Measurements from ENCODE around the gene FAM20A. TPM values are rescaled to one million over a fixed set of nuclear protein-coding genes. Genes with fewer than 3 reads are reported as not detected.

Gene FAM20A
- total RNA-seq, 2 experiments from 2014 or later, result not detected

DNA sequence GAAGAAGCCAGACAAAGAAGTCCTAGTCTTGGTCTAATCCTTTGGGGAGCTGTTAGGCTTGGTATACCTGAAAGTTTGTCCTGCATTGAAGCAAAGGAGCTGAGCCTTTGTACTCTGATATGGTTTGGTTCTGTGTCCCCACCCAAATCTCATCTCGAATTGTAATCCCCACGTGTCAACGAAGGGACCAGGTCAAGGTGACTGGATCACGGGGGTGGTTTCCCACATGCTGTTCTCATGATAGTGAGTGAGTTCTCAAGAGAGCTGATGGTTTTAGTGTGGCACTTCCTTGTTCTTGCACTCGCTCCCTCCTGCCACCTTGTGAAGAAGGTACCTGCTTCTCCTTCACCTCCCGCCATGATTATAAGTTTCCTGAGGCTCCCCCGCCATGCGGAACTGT is 33.6 kb downstream of the FAM20A start:
- intact Hi-C loops (cut with micrococcal nuclease), result no loop called here
- ChIA-PET POLR2A (no interaction called here), CTCF (no interaction called here)
- Mint-ChIP-seq H3K27ac (no peak overlapping the region), H3K27me3 (peaks cover 3% of the 10 kb centered on the region), H3K36me3 (no peaks in the 10 kb centered on the region), H3K4me1 (ENCODE audit: low read depth) (no peaks in the 10 kb centered on the region), H3K4me3 (no peak overlapping the region), H3K9me3 (no peaks in the 10 kb centered on the region)
- no peak for DNase-seq

DNA sequence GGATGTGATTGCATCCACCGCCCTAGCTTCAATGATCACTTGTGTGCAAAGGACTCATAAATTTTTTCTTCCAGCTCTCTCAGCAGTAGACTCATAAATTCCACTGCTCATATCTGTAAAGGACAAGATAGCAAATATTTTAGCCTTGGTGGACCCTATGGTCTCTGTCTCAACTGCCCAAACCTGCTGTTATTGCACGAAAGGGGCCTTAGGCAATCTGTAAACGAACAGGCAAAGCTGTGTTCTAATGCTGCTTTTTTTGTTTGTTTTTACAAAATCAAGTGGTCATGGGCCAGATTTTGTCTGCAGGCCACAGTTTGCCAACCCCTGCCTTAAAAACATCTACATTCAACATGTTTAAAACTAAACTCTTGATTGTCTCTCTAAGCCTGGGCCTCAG is 34.1 kb downstream of the FAM20A start:
- Mint-ChIP-seq H3K9me3 (no peaks in the 10 kb centered on the region), H3K4me3 (no peak overlapping the region), H3K36me3 (no peaks in the 10 kb centered on the region), H3K27ac (no peak overlapping the region), H3K27me3 (peaks cover 3% of the 10 kb centered on the region), H3K4me1 (ENCODE audit: low read depth) (no peaks in the 10 kb centered on the region)
- intact Hi-C loops (cut with micrococcal nuclease), result no loop called here
- ChIA-PET CTCF (interaction anchor here (1.3 kb wide), 1 partner anchor 47 kb away, joined by 3 read pairs; no protein-coding TSS in a partner anchor), POLR2A (no interaction called here)
- no peak for DNase-seq

DNA sequence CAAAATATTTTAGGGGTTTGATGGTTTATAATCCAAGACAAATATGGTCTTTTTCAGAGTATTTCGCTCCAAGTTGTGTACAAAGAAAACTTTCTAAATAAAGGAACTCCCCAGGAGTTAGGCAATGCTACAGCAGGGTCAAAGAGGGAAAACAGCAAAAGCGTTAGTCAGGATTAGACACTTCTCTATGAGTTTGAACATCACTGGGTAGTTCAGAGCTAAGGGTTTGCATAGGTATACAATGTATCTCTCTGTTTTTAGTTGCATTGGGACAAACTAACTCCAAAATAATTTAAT is 34.8 kb downstream of the FAM20A start:
- Mint-ChIP-seq H3K4me1 (ENCODE audit: low read depth) (no peaks in the 10 kb centered on the region), H3K9me3 (no peaks in the 10 kb centered on the region), H3K4me3 (no peak overlapping the region), H3K27ac (no peak overlapping the region), H3K36me3 (no peaks in the 10 kb centered on the region), H3K27me3 (peaks cover 3% of the 10 kb centered on the region)
- ChIA-PET POLR2A (no interaction called here), CTCF (interaction anchor here (1.3 kb wide), 1 partner anchor 48 kb away, joined by 3 read pairs; no protein-coding TSS in a partner anchor)
- intact Hi-C loops (cut with micrococcal nuclease), result no loop called here
- DNase-seq, result no peak

- ChIA-PET POLR2A (no interaction called here), CTCF (interaction anchor here (1.3 kb wide), 1 partner anchor 49 kb away, joined by 3 read pairs; no protein-coding TSS in a partner anchor)
- no peaks in the 10 kb centered on the region for H3K36me3 Mint-ChIP-seq
- no peaks in the 10 kb centered on the region for H3K4me1 Mint-ChIP-seq (ENCODE audit: low read depth)
- no peaks in the 10 kb centered on the region for H3K9me3 Mint-ChIP-seq
- H3K4me3 Mint-ChIP-seq, result no peak overlapping the region
- no peak overlapping the region for H3K27ac Mint-ChIP-seq
- DNase-seq, result no peak
- peaks cover 3% of the 10 kb centered on the region for H3K27me3 Mint-ChIP-seq
- intact Hi-C loops (cut with micrococcal nuclease), result no loop called here
These were observed 35.3 kb downstream of the FAM20A start for GRCh38 chr17:68565661-68566441.

DNA sequence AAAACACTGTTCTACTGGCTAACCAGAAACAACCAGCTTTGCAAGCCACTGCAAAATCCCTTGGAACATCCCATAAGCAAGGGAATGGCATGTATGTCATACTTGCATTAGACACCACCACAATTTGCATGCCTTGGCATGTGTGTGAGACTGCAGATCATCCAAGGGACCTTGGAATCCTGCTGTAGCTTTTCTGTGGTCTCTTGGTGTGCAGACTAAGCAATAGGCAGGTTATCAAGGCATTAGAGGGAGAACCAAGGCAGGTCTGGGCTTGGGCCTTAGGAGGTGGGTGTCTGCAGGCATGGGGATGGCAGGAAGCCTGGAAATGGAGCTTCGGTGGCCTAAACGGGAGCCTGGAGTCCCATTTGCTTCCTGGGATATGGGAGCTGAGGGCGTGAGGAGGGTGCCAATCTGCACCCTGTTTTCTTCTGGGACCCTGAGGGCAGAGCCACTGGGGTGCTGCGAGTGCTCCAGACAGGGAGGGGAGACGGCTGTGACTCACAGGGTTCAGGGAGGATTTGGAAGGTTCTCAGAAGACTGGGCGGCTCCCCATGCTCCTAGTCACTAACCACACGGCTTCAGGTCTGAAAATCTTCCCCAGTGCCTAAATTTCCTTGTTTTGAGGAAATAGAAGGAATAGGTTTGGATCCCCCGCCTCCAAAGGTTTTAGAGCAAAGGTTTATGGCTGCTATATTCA is 36.6 kb downstream of the FAM20A start:
- H3K4me1 Mint-ChIP-seq (ENCODE audit: low read depth), result no peaks in the 10 kb centered on the region
- CTCF ChIA-PET, result interaction anchor here (0.6 kb wide), 1 partner anchor 104 kb away, joined by 3 read pairs; no protein-coding TSS in a partner anchor
- no peak overlapping the region for H3K27ac Mint-ChIP-seq
- H3K27me3 Mint-ChIP-seq, result peaks cover 3% of the 10 kb centered on the region
- no peaks in the 10 kb centered on the region for H3K36me3 Mint-ChIP-seq
- intact Hi-C loops (cut with micrococcal nuclease), result no loop called here
- no peaks in the 10 kb centered on the region for H3K9me3 Mint-ChIP-seq
- no peak overlapping the region for H3K4me3 Mint-ChIP-seq
- POLR2A ChIA-PET, result no interaction called here
- no peak for DNase-seq

DNA sequence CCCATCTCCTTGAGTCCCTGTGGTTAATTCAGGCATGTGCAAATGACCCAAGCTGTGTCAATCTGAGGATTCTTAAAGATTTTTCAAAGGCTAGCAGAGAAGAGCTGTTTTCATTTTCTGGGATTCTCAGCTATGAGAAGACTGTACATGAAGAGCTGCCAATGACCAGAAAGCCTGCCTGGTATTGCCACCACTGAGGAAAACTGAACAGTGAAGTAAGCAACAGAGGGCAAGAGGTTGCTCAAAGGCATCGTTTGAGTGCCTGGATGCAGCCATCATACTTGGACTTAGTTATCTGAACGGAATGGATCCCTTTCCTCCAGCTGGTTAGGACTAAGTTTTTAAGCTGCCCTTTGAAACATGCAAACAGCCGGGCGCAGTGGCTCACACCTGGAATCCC is 38.4 kb downstream of the FAM20A start:
- ChIA-PET POLR2A (no interaction called here), CTCF (no interaction called here)
- no peak overlapping the region for H3K4me3 Mint-ChIP-seq
- H3K9me3 Mint-ChIP-seq, result no peaks in the 10 kb centered on the region
- no peak overlapping the region for H3K27ac Mint-ChIP-seq
- no peak for DNase-seq
- peaks cover 3% of the 10 kb centered on the region for H3K27me3 Mint-ChIP-seq
- no peaks in the 10 kb centered on the region for H3K36me3 Mint-ChIP-seq
- H3K4me1 Mint-ChIP-seq (ENCODE audit: low read depth), result no peaks in the 10 kb centered on the region
- intact Hi-C loops (cut with micrococcal nuclease), result no loop called here

GRCh38 chr17:68560966-68561720 is 40.0 kb downstream of the FAM20A start:
- H3K27ac Mint-ChIP-seq, result no peak overlapping the region
- ChIA-PET CTCF (no interaction called here), POLR2A (no interaction called here)
- peaks cover 2% of the 10 kb centered on the region for H3K36me3 Mint-ChIP-seq
- DNase-seq, result no peak
- no peaks in the 10 kb centered on the region for H3K4me1 Mint-ChIP-seq (ENCODE audit: low read depth)
- H3K9me3 Mint-ChIP-seq, result no peaks in the 10 kb centered on the region
- intact Hi-C loops (cut with micrococcal nuclease), result no loop called here
- H3K27me3 Mint-ChIP-seq, result peaks cover 3% of the 10 kb centered on the region
- H3K4me3 Mint-ChIP-seq, result no peak overlapping the region

GRCh38 chr17:68559316-68559715 is 41.9 kb downstream of the FAM20A start:
- no peak for DNase-seq
- Mint-ChIP-seq H3K4me1 (ENCODE audit: low read depth) (no peaks in the 10 kb centered on the region), H3K9me3 (no peaks in the 10 kb centered on the region), H3K4me3 (no peak overlapping the region), H3K36me3 (peaks cover 2% of the 10 kb centered on the region), H3K27ac (no peak overlapping the region), H3K27me3 (no peaks in the 10 kb centered on the region)
- intact Hi-C loops (cut with micrococcal nuclease), result no loop called here
- POLR2A ChIA-PET, result no interaction called here
- CTCF ChIA-PET, result no interaction called here

- no peak for DNase-seq
- Mint-ChIP-seq H3K27me3 (no peaks in the 10 kb centered on the region), H3K36me3 (peaks cover 2% of the 10 kb centered on the region), H3K27ac (no peak overlapping the region), H3K4me3 (no peak overlapping the region), H3K9me3 (no peaks in the 10 kb centered on the region), H3K4me1 (ENCODE audit: low read depth) (no peaks in the 10 kb centered on the region)
- POLR2A ChIA-PET, result no interaction called here
- intact Hi-C loops (cut with micrococcal nuclease), result no loop called here
- CTCF ChIA-PET, result no interaction called here
These were observed 44.6 kb downstream of the FAM20A start for GRCh38 chr17:68556551-68556950.

DNA sequence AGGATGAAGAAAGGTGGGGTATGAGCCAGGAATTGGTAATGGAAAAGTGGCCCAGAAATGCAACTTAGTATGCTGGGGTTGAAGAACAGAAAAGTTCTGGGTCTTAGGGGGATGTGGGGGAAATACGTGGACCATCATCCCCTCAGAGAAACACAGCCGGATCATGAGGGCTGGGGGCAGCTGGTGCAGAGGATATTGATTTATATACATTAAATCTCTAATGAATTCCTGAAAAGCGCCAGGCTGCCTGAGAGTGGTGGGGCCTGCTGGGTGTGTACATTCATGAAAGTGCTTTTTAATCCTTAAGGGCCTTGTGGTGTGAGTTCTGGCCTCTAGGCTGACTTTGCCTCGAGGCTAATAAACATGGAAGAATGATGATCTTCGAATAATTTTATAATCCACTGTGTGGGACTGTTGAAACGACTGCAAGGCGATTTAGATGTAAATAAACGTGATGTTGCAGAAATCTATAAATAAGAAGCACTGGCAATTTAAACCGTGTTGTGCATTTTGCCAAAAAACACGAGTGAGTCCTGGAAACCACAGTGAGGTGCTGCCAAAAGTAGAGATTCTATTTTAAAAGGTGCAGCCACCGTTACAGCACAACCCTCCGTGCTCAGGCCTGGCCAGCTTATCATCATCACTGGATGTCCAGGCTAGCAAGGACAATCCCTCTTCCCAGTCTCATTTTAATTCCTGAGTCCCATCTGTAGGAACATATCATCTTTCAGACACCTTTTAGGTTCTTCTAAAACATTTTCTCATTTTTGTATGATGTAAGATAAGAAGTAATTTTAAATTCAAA is 56.9 kb downstream of the FAM20A start:
- ChIA-PET CTCF (no interaction called here), POLR2A (no interaction called here)
- DNase-seq, result no peak
- no peak overlapping the region for H3K4me3 Mint-ChIP-seq
- H3K27me3 Mint-ChIP-seq, result no peaks in the 10 kb centered on the region
- no peaks in the 10 kb centered on the region for H3K4me1 Mint-ChIP-seq (ENCODE audit: low read depth)
- peaks cover 8% of the 10 kb centered on the region for H3K9me3 Mint-ChIP-seq
- peaks cover 16% of the 10 kb centered on the region for H3K36me3 Mint-ChIP-seq
- intact Hi-C loops (cut with micrococcal nuclease), result no loop called here
- no peak overlapping the region for H3K27ac Mint-ChIP-seq

DNA sequence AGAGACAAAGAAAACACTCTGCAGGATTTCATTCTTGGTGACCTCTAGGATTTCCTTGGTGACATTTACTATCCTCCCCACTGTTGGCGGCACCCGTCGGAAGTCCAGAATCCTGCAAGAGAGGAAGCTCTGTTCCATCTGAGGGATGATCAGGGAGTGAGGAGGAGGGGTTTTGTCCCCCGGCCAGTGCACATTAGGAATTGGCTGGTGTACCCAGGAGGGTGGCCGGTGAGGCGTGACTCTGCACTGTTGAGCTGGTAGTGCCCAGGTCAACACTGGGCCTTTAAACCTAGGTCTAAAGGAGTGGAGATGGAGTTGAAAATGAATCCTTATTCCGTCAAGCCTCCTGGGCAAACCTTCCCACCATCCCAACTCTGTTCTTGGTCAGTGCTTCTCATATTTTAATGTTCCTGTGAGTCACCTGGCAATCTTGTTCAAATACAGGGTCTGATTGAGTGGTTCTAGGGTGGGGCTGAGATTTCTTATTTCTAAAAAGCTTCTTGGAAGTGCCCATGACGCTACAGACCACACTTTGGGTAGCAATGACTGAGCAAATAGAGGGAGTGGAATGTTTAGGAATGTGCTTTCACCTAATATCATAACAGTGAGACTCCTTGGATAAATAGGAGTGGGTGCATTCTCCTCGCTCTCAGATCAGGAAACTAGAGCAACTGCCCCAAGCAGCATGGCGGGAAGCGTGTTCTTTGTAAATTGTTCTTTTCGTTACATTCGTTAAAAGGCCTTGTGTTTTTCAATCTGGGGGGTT is 58.3 kb downstream of the FAM20A start:
- CTCF ChIA-PET, result no interaction called here
- no peaks in the 10 kb centered on the region for H3K27me3 Mint-ChIP-seq
- no peak for DNase-seq
- POLR2A ChIA-PET, result no interaction called here
- peaks cover 8% of the 10 kb centered on the region for H3K9me3 Mint-ChIP-seq
- intact Hi-C loops (cut with micrococcal nuclease), result no loop called here
- no peak overlapping the region for H3K4me3 Mint-ChIP-seq
- no peak overlapping the region for H3K27ac Mint-ChIP-seq
- H3K4me1 Mint-ChIP-seq (ENCODE audit: low read depth), result no peaks in the 10 kb centered on the region
- peaks cover 18% of the 10 kb centered on the region for H3K36me3 Mint-ChIP-seq

All from activated CD4-positive, alpha-beta memory T cell treated with anti-CD3 and anti-CD28 coated beads for 36 hours (primary cell).